ENCODE measurements around the gene ATP9B.
A peak's percentile ranks its signal among the peaks of the same experiment; 100 is the strongest.
"Not testable (repeated sequence)": the region's sequence is repeated elsewhere in the genome, so short reads cannot be mapped to it uniquely, and the experiment has no call there.

ATP9B gene

DNA sequence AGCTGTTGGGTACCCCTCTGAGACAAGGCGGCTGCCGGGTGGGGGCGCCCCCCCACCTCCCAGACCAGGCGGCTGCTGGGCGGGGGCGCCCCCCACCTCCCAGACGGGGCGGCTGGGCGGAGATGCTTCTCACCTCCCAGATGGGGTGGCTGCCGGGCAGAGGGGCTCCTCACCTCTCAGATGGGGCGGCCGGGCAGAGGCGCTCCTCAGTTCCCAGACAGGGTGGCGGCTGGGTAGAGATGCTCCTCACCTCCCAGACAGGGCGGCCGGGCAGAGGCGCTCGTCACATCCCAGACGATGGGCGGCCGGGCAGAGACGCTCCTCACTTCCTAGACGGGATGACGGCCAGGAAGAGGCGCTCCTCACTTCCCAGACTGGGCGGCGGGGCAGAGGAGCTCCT lies 3.5 kb downstream of the ATP9B start:
- DNase-seq: not testable (repeated sequence)

DNA sequence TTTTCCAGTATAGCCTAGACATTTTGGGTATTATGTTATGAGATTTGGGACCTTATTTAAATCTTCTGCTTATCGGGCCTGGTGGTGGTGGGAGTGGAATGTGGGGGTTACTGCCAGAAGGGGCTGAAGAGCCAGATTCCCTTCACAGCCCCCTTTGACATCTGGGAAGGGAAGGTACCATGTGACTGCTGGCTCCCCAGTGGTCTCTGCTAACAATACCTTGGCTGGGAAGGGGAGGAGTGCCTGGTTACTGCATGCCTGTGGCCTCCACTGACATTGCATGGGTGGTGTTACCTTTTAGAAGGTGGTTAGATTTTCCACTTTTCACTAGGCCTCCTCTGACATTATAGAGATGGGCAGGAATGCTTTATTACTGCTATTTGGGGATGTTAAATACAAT lies 8.0 kb downstream of the ATP9B start:
- no peak for DNase-seq

DNA sequence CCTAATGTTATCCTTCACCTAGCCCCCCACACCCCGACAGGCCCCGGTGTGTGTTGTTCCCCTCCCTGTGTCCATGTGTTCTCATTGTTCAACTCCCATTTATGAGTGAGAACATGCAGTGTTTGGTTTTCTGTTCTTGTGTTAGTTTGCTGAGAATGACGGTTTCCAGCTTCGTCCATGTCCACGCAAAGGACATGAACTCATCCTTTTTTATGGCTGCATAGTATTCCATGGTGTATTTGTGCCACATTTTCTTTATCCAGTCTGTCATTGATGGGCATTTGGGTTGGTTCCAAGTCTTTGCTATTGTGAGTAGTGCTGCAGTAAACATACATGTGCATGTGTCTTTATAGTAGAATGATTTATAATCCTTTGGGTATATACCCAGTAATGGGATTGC lies 9.6 kb downstream of the ATP9B start:
- not testable (repeated sequence) for DNase-seq

- no peak for DNase-seq
Observed at GRCh38 chr18:79092874-79093273, 23.7 kb downstream of the ATP9B start.

DNA sequence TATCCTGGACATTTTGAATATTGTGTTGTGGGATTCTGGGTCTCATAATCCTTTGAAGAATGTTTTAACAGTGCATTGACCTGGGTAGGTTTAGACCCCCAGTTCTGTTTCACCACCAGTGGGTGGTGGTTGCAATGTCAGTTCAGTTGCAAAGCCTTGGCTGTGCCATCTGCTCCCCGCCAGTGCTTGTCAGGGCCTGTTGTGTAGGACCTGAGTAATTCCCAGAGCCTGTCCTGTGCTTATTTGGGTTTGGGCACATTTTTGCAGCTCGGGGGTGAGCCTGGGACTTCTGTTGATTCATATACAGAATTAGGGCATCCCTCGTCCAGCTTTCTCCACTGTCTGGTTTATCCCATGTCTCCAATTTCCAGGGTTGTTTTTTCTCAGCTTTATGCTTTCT lies 24.8 kb downstream of the ATP9B start:
- DNase-seq: no peak

GRCh38 chr18:79095216-79095615 lies 26.0 kb downstream of the ATP9B start:
- no peak for DNase-seq

DNA sequence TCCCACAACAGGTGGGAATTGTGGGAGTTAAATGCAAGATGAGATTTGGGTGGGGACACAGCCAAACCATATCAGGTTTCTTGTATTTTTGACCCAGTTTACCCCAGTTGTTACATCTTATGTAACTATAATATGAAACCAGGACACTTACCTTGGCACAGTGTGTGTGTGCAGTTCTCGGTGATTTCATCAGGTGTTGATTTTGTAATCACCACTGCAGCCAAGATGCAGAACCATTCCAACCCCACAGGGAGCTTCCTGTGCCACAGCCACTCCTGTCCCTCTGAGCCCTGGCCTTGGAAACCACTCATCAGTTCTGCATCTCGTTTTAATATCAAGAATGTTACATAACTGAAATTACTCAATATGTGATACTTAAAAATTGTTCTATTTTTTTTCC lies 31.8 kb downstream of the ATP9B start:
- no peak for DNase-seq

DNA sequence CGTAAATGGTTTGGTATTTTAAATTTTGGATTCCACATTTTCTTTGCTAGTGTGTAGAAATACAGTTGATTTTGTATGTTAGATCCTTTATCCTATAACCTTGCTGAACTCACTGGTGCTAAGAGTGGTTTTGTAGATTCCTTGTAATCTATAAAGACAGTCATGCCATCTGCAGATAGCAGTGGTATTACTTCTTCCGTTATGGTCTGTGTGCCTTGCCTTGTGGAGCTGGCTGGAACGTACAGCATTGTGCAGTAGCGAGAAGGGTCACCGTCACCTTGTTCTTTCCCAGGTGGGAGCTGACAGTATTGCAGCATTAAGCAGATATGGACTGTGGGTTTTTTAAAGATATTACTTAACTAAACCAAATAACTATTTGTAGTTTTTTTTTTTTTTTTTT lies 33.7 kb downstream of the ATP9B start:
- DNase-seq: no peak

GRCh38 chr18:79104137-79104536 lies 34.9 kb downstream of the ATP9B start:
- DNase-seq: no peak

- no peak for DNase-seq
Observed at GRCh38 chr18:79105455-79105854, 36.3 kb downstream of the ATP9B start.

- DNase-seq: no peak
Observed at GRCh38 chr18:79106084-79106483, 36.9 kb downstream of the ATP9B start.

DNA sequence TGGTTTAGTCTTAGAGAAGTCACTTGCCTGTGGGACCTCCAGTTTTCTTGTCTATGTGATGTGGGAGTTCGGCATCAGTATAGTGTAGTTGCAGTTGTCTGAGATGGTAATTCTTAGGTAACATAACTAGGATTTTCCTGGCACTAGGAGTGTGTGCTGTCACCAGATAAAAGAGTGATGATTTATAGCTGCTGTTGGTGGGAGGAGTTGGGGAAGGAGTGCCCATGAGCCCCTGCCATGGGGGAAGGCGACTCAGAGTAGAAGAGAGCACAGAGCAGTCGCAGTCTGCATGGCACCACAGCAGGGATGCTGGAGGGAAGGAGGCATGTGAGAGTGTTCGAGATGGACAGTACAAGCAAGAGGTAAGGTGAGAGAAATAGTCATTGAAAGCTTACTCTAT lies 38.7 kb downstream of the ATP9B start:
- DNase-seq: no peak

GRCh38 chr18:79108549-79109215 lies 39.5 kb downstream of the ATP9B start:
- no peak for DNase-seq

- DNase-seq: no peak
Observed at GRCh38 chr18:79111483-79111882, 42.3 kb downstream of the ATP9B start.

- DNase-seq: no peak
Observed at GRCh38 chr18:79117385-79117784, 48.2 kb downstream of the ATP9B start.

GRCh38 chr18:79117788-79118187 lies 48.6 kb downstream of the ATP9B start:
- DNase-seq: no peak

DNA sequence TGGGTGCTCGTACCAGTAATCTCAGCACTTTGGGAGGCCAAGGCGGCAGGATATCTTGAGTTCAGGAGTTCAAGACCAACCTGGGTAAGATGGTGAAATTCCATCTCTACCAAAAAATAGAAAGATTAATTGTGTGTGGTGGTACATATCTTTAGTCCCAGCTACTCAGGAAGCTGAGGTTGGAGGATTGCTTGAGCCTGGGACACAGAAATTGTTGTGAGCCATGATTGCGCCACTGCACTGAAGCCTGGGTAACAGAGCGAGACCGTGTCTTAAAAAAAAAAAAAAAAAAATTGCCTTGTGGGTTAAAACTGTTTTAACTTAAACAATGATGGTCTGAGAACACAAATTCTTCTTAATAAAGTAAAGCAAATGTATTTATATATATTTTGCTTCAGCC lies 49.6 kb downstream of the ATP9B start:
- no peak for DNase-seq

DNA sequence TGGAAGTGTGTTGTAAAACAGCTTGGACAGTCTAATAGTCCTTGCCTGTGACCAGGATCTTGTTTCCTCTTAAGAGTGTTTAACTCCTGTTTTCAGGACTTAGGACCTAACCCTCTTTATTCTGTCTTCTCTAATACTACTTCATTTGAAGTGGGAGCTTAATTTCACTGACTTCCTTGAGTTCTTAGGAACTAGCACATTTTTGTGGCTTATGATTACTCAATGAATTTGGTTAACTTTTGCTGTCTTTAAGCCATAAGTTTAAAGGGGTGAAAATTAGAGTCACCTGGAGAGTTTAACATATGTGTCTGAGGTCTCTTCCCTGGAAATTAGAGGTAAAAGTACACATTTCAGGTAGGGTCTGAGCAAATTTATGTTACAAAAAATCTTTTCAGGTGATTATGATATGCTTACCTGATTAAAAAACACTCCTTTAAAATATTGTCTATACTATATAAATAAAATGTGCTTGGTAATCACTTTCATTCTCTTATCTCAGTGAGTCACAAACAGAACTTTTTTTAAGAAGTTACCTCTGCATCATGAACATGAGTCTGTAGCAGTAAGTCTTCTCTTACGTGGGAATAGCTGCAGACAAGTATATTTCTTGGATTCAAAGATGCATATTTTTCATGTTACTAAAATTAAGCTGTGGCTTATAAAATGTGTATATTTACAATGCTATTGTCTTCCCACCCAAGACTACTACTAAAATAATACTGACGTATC lies 52.7 kb downstream of the ATP9B start:
- peak; percentile 16 for DNase-seq

DNA sequence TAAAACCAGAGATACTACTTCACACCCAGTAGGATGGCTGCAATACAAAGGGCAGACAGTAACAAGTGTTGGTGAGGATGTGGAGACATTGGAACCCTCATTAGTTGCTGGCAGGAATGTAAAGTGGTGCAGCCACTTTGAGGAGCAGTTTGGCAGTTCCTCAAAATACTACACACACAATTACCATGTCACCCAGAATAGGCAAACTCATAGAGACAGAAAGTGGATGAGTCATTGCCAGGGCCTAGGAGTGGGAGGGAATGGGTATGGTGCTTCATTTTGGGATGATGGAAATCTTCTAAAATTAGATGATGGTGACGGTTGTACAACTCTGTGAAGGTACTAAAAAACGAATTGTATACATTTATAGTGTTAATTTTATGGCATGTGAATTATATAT lies 54.8 kb downstream of the ATP9B start:
- peak; percentile 17 for DNase-seq

GRCh38 chr18:79129120-79129519 lies 59.9 kb downstream of the ATP9B start:
- no peak for DNase-seq

GRCh38 chr18:79133724-79134123 lies 64.5 kb downstream of the ATP9B start:
- no peak for DNase-seq

DNA sequence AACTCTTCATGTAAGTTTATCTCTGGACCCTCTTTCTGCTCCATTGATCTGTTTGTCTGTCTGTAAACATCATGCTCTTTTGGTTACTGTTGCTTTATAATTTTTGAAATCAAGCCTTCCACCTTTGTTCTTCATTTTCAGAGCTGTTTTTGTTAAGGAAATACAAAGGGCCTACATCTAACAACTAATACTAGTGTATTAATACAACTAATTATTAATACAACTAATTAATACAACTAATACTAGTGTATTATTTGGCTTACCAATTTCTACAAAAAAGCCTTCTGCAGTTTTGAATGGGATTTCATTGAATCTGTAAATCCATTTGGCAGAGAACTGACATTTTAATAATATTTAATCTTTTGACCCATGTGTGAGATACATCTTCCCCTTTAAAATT lies 66.7 kb downstream of the ATP9B start:
- DNase-seq: no peak

DNA sequence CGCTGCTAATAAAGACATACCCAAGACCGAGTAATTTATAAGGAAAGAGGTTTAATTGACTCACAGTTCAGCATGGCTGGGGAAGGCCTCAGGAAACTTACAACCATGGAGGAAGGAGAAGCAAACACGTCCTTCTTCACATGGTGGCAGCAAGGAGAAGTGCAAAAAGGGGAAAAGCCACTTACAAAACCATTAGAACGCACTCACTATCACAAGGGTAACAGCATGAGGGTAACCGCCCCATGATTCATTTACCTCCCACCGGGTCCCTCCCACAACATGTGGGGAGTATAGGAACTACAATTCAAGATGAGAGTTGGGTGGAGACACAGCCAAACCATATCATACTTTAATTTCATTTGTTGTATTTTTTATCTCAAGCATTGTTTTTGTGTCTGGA lies 67.5 kb downstream of the ATP9B start:
- no peak for DNase-seq

GRCh38 chr18:79139206-79139605 lies 70.0 kb downstream of the ATP9B start:
- no peak for DNase-seq

DNA sequence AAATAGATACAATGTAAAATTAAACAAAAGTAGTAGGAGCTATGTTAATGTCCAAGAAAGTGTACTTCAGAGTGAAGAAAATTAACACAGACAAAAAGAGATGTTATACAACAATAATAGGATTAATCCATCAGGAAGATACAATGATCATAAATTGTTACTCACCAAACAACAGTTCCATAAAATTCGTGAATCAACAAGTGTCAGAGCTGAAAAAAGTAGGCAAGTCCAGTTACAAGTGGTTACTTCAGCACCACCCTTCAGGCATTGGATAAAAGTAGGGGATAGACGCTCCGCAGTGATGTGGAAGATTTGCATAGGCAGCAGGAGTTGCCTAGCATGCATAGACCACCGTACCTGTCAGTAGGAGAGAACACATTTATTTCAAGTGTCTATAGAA lies 77.8 kb downstream of the ATP9B start:
- no peak for DNase-seq
